Activated T-helper 2 cell treated with anti-CD3 and anti-CD28 coated beads, Interferon-gamma antibody, Interleukin-2, Interleukin-4, amounts not matched to agents 10 μg/mL and 5 μg/mL and 100 μg/mL, durations not matched to agents 14 hours and 24 hours and 36 hours (primary cell): ENCODE measurements around the gene DNASE2. TPM values are rescaled to one million over a fixed set of nuclear protein-coding genes. Genes with fewer than 3 reads are reported as not detected.
"Not testable (repeated sequence)": the region's sequence is repeated elsewhere in the genome, so short reads cannot be mapped to it uniquely, and the experiment has no call there.

Experiments used
- DNase-seq: peaks from one replicate; pipeline ENCODE4 v3.0.0; 2021; ENCODE audit warnings: low spot score
- H3K27ac Mint-ChIP-seq: one replicate; pipeline ENCODE4 v1.8.0; 2021; ENCODE audit warnings: mixed read lengths
- H3K27me3 Mint-ChIP-seq: one replicate; pipeline ENCODE4 v1.8.0; 2021; ENCODE audit warnings: low read depth, mixed read lengths
- H3K36me3 Mint-ChIP-seq: one replicate; pipeline ENCODE4 v1.8.0; 2021; ENCODE audit warnings: low read depth, mixed read lengths
- H3K4me1 Mint-ChIP-seq: one replicate; pipeline ENCODE4 v1.8.0; 2021; ENCODE audit warnings: low read depth, mixed read lengths
- H3K4me3 Mint-ChIP-seq: one replicate; pipeline ENCODE4 v1.8.0; 2021; ENCODE audit warnings: low read depth, mild to moderate bottlenecking, moderate library complexity, mixed read lengths
- H3K9me3 Mint-ChIP-seq: one replicate; pipeline ENCODE4 v1.8.0; 2021; ENCODE audit warnings: mixed read lengths
- intact Hi-C: fragments of 100-400 bp; cut with micrococcal nuclease; formaldehyde crosslinking; loops from one replicate; pipeline ENCODE4 v1.15.1; 2023
- total RNA-seq: library from RNA; stranded (reverse); gene quantifications from 2 replicates; pipeline ENCODE4 v1.2.3, GENCODE V29; 2022

Gene DNASE2
- total RNA-seq, 1 donor from 2014 or later: 25.6 TPM

DNA sequence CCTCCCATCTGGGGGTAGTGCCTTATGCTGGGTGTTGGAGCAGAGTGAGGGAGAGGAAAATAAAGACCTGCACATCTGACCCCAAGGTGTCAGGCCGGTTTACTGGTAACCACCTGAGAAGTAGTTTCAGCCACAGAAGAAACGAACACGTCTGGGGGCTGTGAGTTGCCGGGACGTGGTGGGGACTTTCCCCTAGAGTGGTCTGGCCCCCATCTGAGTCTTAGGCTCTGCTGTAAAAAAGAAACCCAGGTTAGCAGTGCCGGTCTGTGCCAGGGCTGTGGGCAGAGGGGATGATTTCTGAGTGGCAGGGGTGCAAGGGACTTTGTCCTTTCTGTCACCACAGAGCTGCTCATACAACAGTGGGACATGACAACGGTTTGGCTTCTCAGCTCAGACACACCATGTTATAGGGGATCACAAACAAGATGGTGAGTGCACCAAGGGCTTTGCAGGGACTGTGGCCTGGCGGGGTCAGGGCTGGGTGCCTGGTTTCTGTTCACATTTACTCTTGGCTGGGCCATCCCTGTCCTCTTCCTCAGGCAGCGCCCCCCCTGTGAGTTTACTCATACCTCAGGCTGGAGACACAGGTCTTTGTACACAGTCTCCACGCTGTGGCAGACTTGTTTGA is 18.8 kb upstream of the DNASE2 start:
- H3K4me1 Mint-ChIP-seq: no peaks in the 10 kb centered on the region
- H3K36me3 Mint-ChIP-seq: peaks cover 25% of the 10 kb centered on the region
- no peaks in the 10 kb centered on the region for H3K27me3 Mint-ChIP-seq
- no peaks in the 10 kb centered on the region for H3K9me3 Mint-ChIP-seq
- H3K4me3 Mint-ChIP-seq: no peak overlapping the region
- no peak for DNase-seq
- H3K27ac Mint-ChIP-seq: no peak overlapping the region
- intact Hi-C loops: no loop called here

DNA sequence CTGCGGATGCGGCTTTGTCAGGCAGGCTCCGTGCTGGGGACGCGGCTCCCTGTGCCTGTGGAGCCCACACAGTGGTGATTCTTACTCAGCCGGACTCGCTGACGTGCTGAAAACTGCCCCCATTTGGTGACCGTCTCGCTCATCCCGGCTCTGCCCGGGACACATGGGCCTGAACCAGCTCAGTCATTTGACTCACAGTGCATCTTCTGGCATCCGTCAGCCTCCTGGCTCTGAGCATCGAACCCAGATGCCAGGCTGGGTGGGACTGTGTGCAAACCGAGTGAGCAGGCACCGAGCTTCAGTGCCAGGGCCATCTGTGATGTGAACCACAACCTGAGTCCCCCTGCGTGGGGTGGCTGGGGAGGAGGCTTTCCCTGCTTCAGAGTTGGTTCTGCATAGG is 15.2 kb upstream of the DNASE2 start:
- Mint-ChIP-seq H3K27ac (no peak overlapping the region), H3K4me1 (peaks cover 6% of the 10 kb centered on the region), H3K4me3 (no peak overlapping the region), H3K9me3 (no peaks in the 10 kb centered on the region), H3K36me3 (peaks cover 43% of the 10 kb centered on the region), H3K27me3 (no peaks in the 10 kb centered on the region)
- no peak for DNase-seq
- intact Hi-C loops: no loop called here

DNA sequence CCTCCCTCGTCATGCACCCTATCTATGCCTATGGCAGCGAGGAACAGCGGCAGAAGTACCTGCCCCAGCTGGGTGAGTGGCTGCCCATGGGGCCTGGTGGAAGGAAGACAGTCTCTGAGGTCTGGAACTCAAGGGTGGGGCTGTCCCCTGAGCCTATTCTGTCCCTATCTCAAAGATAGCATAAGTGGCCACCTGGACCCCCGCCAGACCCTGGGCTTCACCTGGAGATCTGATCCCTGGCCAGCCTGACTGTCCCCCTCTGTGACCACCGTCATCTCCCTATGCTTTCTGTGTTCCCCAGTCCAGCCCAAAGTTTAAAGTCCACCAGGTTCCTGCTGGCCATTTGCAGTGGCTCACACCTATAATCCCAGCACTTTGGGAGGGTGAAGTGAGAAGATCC is 12.3 kb upstream of the DNASE2 start:
- H3K4me3 Mint-ChIP-seq: peak overlapping the region; percentile 54
- no peaks in the 10 kb centered on the region for H3K27me3 Mint-ChIP-seq
- intact Hi-C loops: no loop called here
- peaks cover 9% of the 10 kb centered on the region for H3K4me1 Mint-ChIP-seq
- no peaks in the 10 kb centered on the region for H3K9me3 Mint-ChIP-seq
- DNase-seq: no peak
- peaks cover 29% of the 10 kb centered on the region for H3K36me3 Mint-ChIP-seq
- H3K27ac Mint-ChIP-seq: no peak overlapping the region

DNA sequence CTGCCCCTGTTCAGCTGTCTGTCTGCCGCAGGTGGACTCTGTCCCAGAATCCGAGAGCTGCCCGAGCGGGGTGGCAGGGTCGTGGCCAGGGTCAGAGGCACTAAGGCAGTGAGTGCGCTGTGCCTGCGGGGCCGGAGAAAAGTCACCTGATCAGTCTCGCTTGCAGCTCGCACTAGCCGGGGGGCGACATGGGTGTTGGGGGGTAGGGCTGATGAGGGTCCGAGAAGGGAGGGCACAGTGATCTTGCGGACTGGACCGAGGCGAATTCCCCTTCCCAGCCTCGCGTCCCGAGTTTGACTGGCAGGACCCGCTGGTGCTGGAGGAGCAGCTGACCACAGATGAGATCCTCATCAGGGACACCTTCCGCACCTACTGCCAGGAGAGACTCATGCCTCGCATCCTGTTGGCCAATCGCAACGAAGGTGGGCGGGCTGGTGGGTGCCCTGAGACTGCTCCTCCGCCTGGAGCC is 10.3 kb upstream of the DNASE2 start:
- peaks cover 9% of the 10 kb centered on the region for H3K4me1 Mint-ChIP-seq
- intact Hi-C loops: loop anchor here (2.0 kb wide), 2 partner anchors 27 to 47 kb away; partner anchors contain the start of genes CALR and SYCE2
- no peaks in the 10 kb centered on the region for H3K27me3 Mint-ChIP-seq
- H3K27ac Mint-ChIP-seq: peak overlapping the region; percentile 81
- peaks cover 23% of the 10 kb centered on the region for H3K36me3 Mint-ChIP-seq
- H3K9me3 Mint-ChIP-seq: no peaks in the 10 kb centered on the region
- peak overlapping the region; percentile 95 for H3K4me3 Mint-ChIP-seq
- no peak for DNase-seq

DNA sequence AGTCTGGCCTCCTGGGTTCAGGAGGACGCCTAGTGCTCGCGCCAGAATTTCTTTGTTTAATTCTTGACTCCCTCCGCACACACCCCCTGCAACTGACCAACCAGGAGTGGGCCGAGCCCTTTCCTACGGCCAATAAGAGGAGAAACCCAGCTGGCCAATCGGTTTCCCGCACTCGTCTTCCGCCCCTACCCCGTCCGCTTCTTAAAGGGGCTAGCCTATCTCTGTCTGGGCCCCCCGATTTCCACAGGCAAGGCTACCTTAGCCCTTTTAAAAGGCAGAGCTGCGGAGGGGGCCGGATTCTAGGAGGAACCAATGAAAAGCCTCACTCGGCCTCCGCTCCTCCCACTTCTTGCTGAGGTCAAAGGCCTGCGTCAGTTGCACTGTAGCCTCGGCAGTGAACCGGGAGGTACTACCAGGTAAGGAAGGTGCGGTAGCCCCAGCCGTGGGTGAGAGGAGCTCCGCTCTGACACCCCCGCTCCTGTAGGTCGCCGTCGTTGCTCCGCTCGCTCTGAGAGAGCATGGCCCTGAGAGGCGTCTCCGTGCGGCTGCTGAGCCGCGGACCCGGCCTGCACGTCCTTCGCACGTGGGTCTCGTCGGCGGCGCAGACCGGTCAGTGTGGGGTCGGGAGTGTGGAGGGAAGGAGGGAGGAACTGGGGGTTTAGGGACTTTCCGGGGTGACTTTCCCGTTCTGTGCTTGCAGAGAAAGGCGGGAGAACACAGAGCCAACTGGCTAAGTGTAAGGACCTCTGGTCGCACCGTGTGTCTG is 9.7 kb upstream of the DNASE2 start, which contains the start of gene GCDH:
Gene GCDH (plus strand): TSS at position 374 of the 766 bp plus-strand sequence. CDS start 145 bp downstream, at position 519.
- peaks cover 9% of the 10 kb centered on the region for H3K4me1 Mint-ChIP-seq
- intact Hi-C loops: loop anchor here (2.0 kb wide), 2 partner anchors 28 to 48 kb away; partner anchors contain the start of genes CALR and SYCE2

DNA sequence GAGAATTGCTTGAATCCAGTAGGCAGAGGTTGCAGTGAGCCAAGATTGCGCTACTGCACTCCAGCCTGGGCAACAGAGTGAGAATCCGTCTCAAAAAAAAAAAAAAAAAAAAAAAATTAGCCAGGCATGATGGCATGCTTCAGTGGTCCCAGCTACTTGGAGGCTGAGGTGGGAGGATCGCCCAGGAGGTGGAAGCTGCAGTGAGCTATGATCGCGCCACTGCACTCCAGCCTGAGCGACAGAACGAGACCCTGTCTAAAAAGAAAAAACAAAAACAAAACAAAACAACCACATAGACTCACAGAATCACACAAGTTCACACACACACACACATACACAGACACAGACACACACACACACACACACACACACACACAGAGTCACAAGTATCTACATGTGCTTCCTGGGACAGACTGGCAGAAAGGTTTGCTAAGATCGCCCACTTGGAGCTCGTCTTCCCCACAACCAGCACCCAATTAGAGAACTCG is 9.1 kb upstream of the DNASE2 start:
- DNase-seq, H3K27me3 Mint-ChIP-seq, H3K9me3 Mint-ChIP-seq, H3K4me1 Mint-ChIP-seq: not testable (repeated sequence)
- intact Hi-C loops: loop anchor here (2.0 kb wide), 2 partner anchors 28 to 48 kb away; partner anchors contain the start of genes CALR and SYCE2
- peak overlapping the region; percentile 81 for H3K27ac Mint-ChIP-seq
- peak overlapping the region; percentile 95 for H3K4me3 Mint-ChIP-seq
- H3K36me3 Mint-ChIP-seq: peaks cover 23% of the 10 kb centered on the region

More for the DNA sequence above, 9.7 kb upstream of the DNASE2 start, which contains the start of gene GCDH:
- H3K9me3 Mint-ChIP-seq: no peaks in the 10 kb centered on the region
- peak; percentile 96 for DNase-seq
- peaks cover 23% of the 10 kb centered on the region for H3K36me3 Mint-ChIP-seq
- peak within 1 kb of the TSS; percentile 81 for H3K27ac Mint-ChIP-seq
- H3K4me3 Mint-ChIP-seq: peak within 1 kb of the TSS; percentile 95
- no peaks in the 10 kb centered on the region for H3K27me3 Mint-ChIP-seq

DNA sequence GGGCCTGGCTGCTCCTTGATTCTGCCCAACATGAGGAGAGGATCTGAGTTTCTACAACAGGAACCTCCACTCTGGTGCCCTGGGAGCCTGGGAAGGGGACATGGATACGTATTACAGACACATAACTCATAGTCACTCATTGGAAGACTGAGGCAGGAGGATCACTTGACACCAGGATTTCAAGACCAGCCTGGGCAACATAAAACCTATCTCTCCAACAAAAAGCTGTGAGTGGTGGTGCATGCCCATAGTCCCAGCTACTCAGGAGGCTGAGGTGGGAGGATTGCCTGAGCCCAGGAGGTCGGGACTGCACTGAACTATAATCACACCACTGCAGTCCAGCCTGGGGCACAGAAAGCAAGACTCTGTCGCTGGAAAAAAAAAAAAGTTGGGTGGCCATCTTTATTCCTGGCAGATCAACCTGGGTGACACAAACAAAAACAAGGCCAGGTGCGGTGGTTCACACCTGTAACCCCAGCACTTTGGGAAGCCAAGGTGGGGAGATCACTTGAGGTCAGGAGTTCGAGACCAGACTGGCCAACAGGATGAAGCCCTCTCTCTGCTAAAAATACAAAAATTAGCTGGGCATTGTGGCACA is 6.9 kb upstream of the DNASE2 start:
- peaks cover 15% of the 10 kb centered on the region for H3K4me1 Mint-ChIP-seq
- H3K27me3 Mint-ChIP-seq: no peaks in the 10 kb centered on the region
- peaks cover 10% of the 10 kb centered on the region for H3K36me3 Mint-ChIP-seq
- no peak overlapping the region for H3K27ac Mint-ChIP-seq
- DNase-seq: no peak
- intact Hi-C loops: no loop called here
- peaks cover 5% of the 10 kb centered on the region for H3K9me3 Mint-ChIP-seq
- H3K4me3 Mint-ChIP-seq: no peak overlapping the region

DNA sequence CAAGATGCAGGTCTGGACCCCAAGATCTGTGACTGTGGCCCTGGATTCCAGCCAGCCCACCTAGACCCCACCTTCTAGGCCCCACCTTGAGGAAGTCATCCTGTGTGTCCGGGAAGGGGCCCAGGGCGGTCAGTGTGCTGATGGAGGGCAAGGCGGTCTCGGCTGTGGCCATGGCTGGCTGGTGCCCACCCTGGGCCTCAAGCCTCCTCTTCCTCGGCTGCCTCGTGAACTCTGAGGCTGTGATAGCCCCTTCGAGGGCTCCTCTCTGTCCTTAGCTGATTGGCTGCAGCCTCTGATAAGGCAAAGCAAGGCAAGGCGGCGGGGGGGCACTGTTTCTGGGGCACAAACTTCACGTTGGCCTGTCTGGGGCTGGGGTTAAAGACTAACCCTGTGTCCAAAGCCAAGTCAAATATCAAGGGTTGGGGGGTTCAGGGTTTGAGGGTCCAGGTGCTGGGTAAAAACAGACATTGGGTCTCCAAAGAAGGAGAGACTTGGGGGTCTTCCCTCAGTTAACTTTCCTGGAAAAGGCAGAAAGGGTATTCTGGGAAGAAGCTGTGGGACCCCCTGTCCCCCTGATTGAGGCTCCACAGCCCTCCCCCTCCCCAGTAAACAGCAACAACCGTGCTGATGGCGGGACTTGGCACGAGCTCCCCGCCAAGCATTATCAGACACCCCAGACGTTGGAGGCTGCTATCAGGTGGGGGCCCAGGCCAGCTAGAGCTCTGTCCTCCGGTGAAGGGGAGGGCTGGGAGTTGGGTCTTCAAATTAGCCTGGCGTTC is 5.9 kb upstream of the DNASE2 start, which contains the start of gene KLF1:
Gene KLF1 (minus strand): TSS at position 233 of the 779 bp plus-strand sequence. CDS start 61 bp downstream, at position 172.
- intact Hi-C loops: no loop called here
- Mint-ChIP-seq H3K4me1 (peaks cover 14% of the 10 kb centered on the region), H3K4me3 (peak within 1 kb of the TSS; percentile 41), H3K27me3 (no peaks in the 10 kb centered on the region), H3K36me3 (peaks cover 10% of the 10 kb centered on the region), H3K9me3 (peaks cover 5% of the 10 kb centered on the region), H3K27ac (no peak within 1 kb of the TSS)
- no peak for DNase-seq

DNA sequence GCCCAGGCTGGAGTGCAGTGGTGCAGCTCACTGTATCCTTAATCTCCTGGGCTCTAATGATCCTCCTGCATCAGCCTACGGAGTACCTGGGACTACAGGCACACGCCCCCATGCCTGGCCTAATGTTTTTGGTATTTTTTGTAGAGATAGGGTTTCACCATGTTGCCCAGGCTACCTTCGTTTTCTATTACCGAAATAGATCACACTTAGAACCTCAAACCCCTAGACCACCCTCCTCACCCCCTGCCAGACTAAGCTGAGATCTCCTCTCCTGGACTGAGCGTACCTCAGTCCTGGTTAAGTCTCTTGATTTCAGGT is 5.4 kb upstream of the DNASE2 start:
- intact Hi-C loops: no loop called here
- H3K27ac Mint-ChIP-seq: no peak overlapping the region
- H3K27me3 Mint-ChIP-seq: no peaks in the 10 kb centered on the region
- H3K4me1 Mint-ChIP-seq: peaks cover 10% of the 10 kb centered on the region
- no peak for DNase-seq
- H3K9me3 Mint-ChIP-seq: peaks cover 5% of the 10 kb centered on the region
- H3K36me3 Mint-ChIP-seq: peaks cover 10% of the 10 kb centered on the region
- peak overlapping the region; percentile 41 for H3K4me3 Mint-ChIP-seq

DNA sequence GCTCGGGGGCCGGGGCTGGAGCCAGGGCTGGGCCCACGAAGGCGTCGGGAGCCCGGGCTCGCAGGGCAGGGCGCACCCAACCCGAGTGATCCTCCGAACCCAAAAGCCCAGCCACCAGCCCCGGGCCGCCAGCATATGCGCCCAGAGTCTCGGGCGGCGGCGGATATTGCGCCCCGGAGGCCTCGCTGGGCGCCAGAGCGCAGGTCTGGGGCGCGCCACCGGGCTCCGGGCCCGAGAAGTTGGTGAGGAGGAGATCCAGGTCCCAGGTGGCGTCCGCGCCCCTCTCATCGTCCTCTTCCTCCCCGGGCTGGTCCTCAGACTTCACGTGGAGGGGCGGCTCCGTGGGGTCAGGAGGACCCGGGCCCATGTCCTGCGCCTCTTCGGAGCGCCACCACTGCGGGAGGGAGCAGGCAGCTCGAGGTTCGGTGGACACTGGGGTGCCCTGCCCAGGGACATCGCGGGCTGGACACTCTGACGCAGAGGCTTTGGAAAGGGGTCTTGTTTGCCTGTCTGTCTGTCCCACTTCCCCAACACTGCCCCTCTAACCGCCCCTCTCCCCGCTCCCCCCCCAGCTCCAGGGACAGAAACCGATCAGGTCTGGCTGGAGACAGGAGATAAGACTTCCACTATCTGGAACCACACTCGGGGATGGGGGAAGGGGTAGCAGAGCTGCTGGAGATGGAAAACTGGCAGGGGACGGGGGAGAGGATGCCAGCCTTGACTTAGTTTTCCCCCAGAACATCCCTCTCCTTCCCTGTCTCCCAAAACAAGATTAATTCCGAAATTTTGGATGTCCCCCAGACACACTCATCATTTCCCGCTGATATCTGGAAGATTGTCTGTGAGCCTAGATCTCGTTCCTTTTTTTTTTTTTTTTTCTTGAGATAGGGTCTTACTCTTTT is 4.8 kb upstream of the DNASE2 start:
- intact Hi-C loops: loop anchor here (1.0 kb wide), 1 partner anchor 79 kb away; no protein-coding TSS in a partner anchor
- peaks cover 8% of the 10 kb centered on the region for H3K36me3 Mint-ChIP-seq
- H3K9me3 Mint-ChIP-seq: peaks cover 5% of the 10 kb centered on the region
- no peak for DNase-seq
- H3K4me3 Mint-ChIP-seq: peak overlapping the region; percentile 41
- H3K27ac Mint-ChIP-seq: no peak overlapping the region
- peaks cover 11% of the 10 kb centered on the region for H3K4me1 Mint-ChIP-seq
- no peaks in the 10 kb centered on the region for H3K27me3 Mint-ChIP-seq

DNA sequence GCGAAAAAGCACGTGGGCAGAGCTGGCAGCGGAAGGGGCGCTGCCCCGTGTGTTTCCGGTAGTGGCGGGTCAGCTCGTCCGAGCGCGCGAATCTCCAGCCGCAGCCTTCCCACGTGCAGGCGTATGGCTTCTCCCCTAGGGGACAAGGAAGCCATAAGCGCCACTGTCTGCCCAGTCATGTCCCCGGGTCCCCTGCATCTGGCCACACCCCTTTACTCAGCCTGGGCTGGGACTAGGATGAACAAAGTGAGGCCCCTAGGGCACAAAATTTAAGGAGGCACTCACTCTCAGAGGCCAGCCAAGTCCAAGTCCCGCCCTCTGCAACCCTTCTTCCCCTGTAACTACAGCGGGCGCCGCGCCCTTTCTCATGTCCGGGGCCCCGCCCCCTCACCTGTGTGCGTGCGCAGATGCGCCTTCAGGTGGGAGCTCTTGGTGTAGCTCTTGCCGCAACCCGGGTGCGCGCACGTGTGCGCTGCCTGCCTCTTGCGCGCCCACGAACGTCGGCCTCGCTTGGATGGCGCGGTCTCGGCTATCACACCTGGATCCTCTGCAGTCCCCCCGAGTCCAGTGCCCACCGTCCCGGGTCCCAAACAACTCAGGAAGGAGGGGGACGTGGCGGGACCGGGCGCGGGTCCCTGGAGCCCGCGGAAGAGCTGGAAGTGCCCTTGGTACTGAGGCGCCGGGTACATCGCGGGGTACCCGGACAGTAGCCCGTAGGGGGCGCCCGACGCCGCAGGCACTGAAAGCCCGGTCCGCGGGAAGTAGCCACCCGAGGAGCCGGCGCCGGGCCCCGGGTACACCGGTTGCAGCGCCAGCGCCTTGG is 3.9 kb upstream of the DNASE2 start:
- Mint-ChIP-seq H3K4me1 (peaks cover 13% of the 10 kb centered on the region), H3K27me3 (no peaks in the 10 kb centered on the region), H3K4me3 (peak overlapping the region; percentile 84), H3K27ac (peak overlapping the region; percentile 61), H3K36me3 (peaks cover 7% of the 10 kb centered on the region), H3K9me3 (peaks cover 5% of the 10 kb centered on the region)
- DNase-seq: peak; percentile 82
- intact Hi-C loops: loop anchor here (1.0 kb wide), 1 partner anchor 80 kb away; no protein-coding TSS in a partner anchor
